Heart left ventricle (tissue), 13 donors: Measurements from ENCODE around the gene KRT6B.

Experiments
- CTCF ChIP-seq, 12 donors: fragments of 200-600 bp; sonication (generic) in 4 of 12; IDR thresholded peaks; one replicate each; pipeline versions ENCODE4 v1.5.0 to v1.8.0; 2018 to 2022; ENCODE audit warnings: antibody characterized with exemption in 12 of 12, mild to moderate bottlenecking in 5 of 12
- POLR2A ChIP-seq, 2 donors: fragments of 450-650 bp; IDR thresholded peaks; one replicate each; pipeline ENCODE4 v1.6.1; 2017; ENCODE audit warnings: antibody characterized with exemption in 2 of 2, mild to moderate bottlenecking in 2 of 2, moderate library complexity in 2 of 2
- donor health status: ischemic (EF 13 %, LVEDD 7.1; RV severe dilation, severe dysfunction).
- donor health status: DM: no; HTN: yes; CAD: no.
- donor health status: DM: no; HTN: no; CAD: no.
- donor health status: ischemic (EF 25% LVEDD 6.9; RV normal size, moderate dysfunction).
- donor health status: ischemic (EF 25% LVEDD 5.7; RV mildly dilated, moderate dysfunction).
- donor health status: ischemic (EF 35%, LVEDD 5.7; RV mildly dilated, moderate dysfunction).
- donor health status: nonischemic (EF 11% LVEDD 7.7; RV severe dilation, severe dysfunction).
- donor health status: DM: yes; HTN: yes; CAD: no.
- donor health status: PGD.
- donor health status: ischemic (EF 29% LVEDD 5.4; RV normal size, mild dysfunction).
- donor health status: nonischemic (EF 23%, LVEDD 6.1; RV moderate dilation, normal function).

GRCh38 chr12:52403561-52403960, 48.4 kb downstream of the KRT6B start:
- no peak for TF ChIP-seq CTCF (IDR thresholded peaks at IDR 0.05)
- TF ChIP-seq POLR2A (IDR thresholded peaks at IDR 0.05) = no peak
